AG04450 (cell line): ENCODE results near the gene MAD2L2. TPM values are rescaled to one million over a fixed set of nuclear protein-coding genes. Genes with fewer than 3 reads are reported as not detected.

ENCODE experiments used
- CTCF ChIA-PET: fragments of 300-600, 350-600 bp; formaldehyde crosslinking; extraction: SDS; loops from one replicate; lab custom pipeline; 2022; ENCODE audit warnings: antibody characterized with exemption, inconsistent platforms; lab: Charles Lee
- POLR2A ChIA-PET: fragments of 350-600 bp; formaldehyde crosslinking; extraction: SDS; loops from one replicate; lab custom pipeline; 2021; ENCODE audit warnings: antibody characterized with exemption, inconsistent platforms; lab: Yijun Ruan, JAX
- DNase-seq: peaks from one replicate; pipeline ENCODE4 v3.0.0-alpha.2; 2011; ENCODE audit warnings: low read depth, low spot score
- H3K27ac ChIP-seq: one replicate; pipeline ENCODE4 v1.5.1; 2012; ENCODE audit warnings: low read depth, low read length, control low read depth
- H3K27me3 ChIP-seq: one replicate; pipeline ENCODE4 v1.6.0; 2012; ENCODE audit warnings: low read length; ENCODE audit not compliant: control insufficient read depth, insufficient read depth
- H3K4me3 ChIP-seq: 2 replicates; pipeline ENCODE4 v1.5.1; 2011; ENCODE audit warnings: mild to moderate bottlenecking, low read depth, low read length, control low read depth
- H3K9me3 ChIP-seq: 2 replicates; pipeline ENCODE4 v1.5.1; 2012; ENCODE audit warnings: low read length; ENCODE audit not compliant: control insufficient read depth, insufficient read depth
- polyA plus RNA-seq: library from polyadenylated mRNA; depleted of rRNA; stranded (reverse); fragments of >200 nt; gene quantifications from 2 replicates; pipeline ENCODE4 v1.2.3, GENCODE V29; 2011
- TF ChIP-seq, protein P1 (sequence below): IDR thresholded peaks from 2 replicates; pipeline ENCODE4 v1.5.1; 2011; ENCODE audit warnings: low read depth, low read length, control low read depth, inconsistent platforms

The MAD2L2 gene
- polyA plus RNA-seq, 1 experiment: 34.9 TPM

DNA sequence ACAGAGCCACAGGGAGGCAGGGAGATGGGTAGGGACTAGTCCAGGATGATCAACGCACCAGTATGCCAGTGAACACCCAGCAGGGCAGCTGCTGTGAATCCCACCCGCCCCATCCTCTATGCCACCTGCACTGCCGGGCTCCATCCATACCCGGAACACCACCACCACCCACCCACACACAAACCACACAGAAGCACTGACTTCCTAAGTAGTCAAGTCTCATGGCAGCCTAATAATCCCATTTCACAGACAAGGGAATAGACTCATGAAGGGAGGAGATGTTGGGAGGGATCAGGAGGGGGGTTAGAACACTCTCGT is 16.9 kb upstream of the MAD2L2 start:
- TF ChIP-seq, protein P1, sequence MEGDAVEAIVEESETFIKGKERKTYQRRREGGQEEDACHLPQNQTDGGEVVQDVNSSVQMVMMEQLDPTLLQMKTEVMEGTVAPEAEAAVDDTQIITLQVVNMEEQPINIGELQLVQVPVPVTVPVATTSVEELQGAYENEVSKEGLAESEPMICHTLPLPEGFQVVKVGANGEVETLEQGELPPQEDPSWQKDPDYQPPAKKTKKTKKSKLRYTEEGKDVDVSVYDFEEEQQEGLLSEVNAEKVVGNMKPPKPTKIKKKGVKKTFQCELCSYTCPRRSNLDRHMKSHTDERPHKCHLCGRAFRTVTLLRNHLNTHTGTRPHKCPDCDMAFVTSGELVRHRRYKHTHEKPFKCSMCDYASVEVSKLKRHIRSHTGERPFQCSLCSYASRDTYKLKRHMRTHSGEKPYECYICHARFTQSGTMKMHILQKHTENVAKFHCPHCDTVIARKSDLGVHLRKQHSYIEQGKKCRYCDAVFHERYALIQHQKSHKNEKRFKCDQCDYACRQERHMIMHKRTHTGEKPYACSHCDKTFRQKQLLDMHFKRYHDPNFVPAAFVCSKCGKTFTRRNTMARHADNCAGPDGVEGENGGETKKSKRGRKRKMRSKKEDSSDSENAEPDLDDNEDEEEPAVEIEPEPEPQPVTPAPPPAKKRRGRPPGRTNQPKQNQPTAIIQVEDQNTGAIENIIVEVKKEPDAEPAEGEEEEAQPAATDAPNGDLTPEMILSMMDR: no peak
- Histone ChIP-seq H3K4me3 (no peak overlapping the region), H3K27ac (no peak overlapping the region), H3K27me3 (peaks cover 53% of the 10 kb centered on the region), H3K9me3 (no peaks in the 10 kb centered on the region; the same call in 1 of the 2 replicates)
- POLR2A ChIA-PET: no interaction called here
- CTCF ChIA-PET: interaction anchor here (0.7 kb wide), 1 partner anchor 22 kb away, joined by 8 read pairs; no protein-coding TSS in a partner anchor
- no peak for DNase-seq

DNA sequence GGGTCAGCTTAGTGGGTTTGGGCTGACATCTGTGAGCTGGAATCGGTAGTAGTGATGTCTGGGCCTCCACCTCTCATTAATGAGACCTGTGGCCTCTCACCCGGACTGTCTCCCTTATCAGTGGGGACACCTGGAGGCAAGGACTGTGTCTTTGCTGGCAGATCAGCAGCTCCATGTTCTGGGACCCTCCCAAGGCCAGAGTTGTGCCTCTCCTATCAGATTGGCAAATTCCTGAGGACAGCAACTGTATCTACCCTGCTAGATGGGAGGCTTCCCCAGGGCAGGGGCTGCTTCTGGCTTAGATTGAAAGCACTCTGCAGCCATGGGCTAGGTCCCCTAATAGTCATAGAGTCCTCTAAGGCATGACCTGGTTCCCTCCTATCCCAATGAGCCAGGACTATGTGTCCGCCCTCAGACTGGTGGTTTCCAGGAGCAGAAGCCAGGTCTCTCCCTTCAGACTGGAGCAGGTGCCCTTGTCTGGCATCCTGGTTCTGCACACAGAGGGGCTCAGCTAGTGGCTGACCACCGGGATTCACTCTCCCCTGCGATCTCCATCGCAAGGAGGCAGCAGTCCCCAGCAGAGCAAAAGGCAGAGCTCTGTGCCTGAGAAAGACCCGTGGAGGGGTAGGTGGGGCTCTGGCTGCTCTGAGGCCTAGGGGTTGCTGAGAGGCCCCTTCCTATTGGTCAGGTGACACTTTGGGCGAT is 16.4 kb upstream of the MAD2L2 start:
- DNase-seq: no peak
- Histone ChIP-seq H3K27me3 (peaks cover 54% of the 10 kb centered on the region), H3K9me3 (no peaks in the 10 kb centered on the region; the same call in 1 of the 2 replicates), H3K4me3 (no peak overlapping the region), H3K27ac (no peak overlapping the region)
- POLR2A ChIA-PET: interaction anchor here (0.5 to 0.6 kb wide), 2 partner anchors 11 to 609 kb away, joined by 3 to 4 read pairs; no protein-coding TSS in a partner anchor
- TF ChIP-seq, protein P1: no peak
- CTCF ChIA-PET: no interaction called here

DNA sequence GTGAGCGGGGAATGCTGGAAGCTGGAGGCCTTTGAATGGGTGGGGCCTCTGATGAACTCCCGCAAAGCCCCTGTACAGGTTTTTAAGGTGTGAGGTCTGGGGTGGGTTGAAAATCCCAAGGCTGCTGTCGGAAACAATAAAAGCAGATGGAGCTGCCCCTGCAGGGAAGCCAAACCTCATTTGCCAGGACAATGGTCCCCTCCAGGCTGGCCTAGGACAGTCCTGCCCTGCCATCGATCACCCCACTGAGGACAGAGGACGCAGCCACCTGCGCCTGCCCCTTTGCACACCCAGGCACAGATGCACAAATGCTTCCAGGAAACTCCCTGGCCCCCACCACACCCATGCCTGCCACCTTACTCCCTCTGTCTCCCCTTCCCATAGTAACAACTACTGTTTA is 14.9 kb upstream of the MAD2L2 start:
- Histone ChIP-seq H3K27ac (no peak overlapping the region), H3K4me3 (no peak overlapping the region), H3K27me3 (peaks cover 60% of the 10 kb centered on the region), H3K9me3 (no peaks in the 10 kb centered on the region; the same call in 1 of the 2 replicates)
- no peak for DNase-seq
- ChIA-PET POLR2A (no interaction called here), CTCF (interaction anchor here (1.2 to 1.5 kb wide), 2 partner anchors 14 to 15 kb away, joined by 3 to 6 read pairs; no protein-coding TSS in a partner anchor)
- TF ChIP-seq, protein P1: no peak

DNA sequence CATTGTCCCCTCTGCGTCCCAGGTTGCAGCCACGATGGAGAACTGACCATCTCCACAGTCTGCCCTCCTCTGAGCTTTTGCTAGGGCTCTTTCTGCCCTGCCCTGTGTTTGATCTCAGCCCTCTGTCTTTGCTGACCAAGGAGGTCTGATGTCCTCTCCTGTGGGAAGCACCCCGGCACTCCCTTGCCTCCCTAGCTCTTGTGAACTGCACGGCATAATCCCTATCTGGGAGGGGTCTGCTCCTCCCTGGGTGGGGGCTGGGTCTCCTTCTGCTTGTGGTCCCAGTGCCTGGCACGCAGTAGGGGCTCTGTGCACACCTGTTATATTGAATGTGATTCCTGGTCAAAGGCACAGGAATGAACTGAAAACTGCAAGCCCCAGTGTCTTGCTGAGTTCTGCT is 13.0 kb upstream of the MAD2L2 start:
- Histone ChIP-seq H3K27me3 (peaks cover 68% of the 10 kb centered on the region), H3K4me3 (no peak overlapping the region), H3K9me3 (no peaks in the 10 kb centered on the region), H3K27ac (no peak overlapping the region)
- ChIA-PET POLR2A (interaction anchor here (1.2 kb wide), 1 partner anchor 12 kb away, joined by 4 read pairs; no protein-coding TSS in a partner anchor), CTCF (interaction anchor here (1.0 to 1.1 kb wide), 3 partner anchors 14 to 656 kb away, joined by 3 to 4 read pairs (median 3); partner anchors contain the start of gene FBXO6)
- TF ChIP-seq, protein P1: no peak
- no peak for DNase-seq

DNA sequence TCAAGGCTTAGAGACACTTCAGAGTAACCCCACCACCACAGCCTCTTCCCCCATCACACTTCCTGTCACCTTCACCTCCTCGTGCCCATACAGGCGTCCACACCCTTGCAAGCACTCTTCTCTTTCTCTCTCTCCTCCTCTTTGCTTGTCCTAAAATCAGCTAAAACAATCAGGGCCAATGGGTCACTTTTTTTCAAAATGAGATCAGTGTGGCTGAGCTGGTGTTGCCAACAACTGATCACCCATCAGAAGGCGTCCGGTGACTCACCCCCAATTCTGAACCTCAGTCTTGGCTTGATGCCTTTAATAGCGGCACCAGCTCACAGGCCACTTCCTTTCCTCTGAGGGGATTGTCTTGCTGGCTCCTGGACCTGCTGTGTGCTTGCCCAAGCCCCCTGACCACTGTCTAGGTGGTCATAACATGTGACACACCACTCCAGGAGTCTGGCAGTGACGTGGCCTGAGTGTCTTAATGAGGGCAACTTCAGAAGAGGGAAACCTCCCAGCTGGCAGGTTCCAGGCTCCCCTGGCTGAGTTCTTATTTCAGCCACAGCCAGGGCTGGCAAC is 12.2 kb upstream of the MAD2L2 start:
- no peak overlapping the region for H3K27ac ChIP-seq
- no peak overlapping the region for H3K4me3 ChIP-seq
- DNase-seq: no peak
- TF ChIP-seq, protein P1: no peak
- H3K9me3 ChIP-seq: no peaks in the 10 kb centered on the region
- ChIA-PET CTCF (interaction anchor here (1.0 kb wide), 1 partner anchor 29 kb away, joined by 3 read pairs; the partner anchor contains the start of gene FBXO6), POLR2A (interaction anchor here (1.2 kb wide), 1 partner anchor 11 kb away, joined by 4 read pairs; no protein-coding TSS in a partner anchor)
- H3K27me3 ChIP-seq: peaks cover 66% of the 10 kb centered on the region
